ENCODE results near the gene CAMKMT. TPM values are rescaled to one million over a fixed set of nuclear protein-coding genes. Genes with fewer than 3 reads are reported as not detected.

The CAMKMT gene
- total RNA-seq, 5 donors from 2014 or later (not counting 1 experiment from before 2014, with no cell fraction given): 11.9 to 20.2 (median 16.5) TPM

DNA sequence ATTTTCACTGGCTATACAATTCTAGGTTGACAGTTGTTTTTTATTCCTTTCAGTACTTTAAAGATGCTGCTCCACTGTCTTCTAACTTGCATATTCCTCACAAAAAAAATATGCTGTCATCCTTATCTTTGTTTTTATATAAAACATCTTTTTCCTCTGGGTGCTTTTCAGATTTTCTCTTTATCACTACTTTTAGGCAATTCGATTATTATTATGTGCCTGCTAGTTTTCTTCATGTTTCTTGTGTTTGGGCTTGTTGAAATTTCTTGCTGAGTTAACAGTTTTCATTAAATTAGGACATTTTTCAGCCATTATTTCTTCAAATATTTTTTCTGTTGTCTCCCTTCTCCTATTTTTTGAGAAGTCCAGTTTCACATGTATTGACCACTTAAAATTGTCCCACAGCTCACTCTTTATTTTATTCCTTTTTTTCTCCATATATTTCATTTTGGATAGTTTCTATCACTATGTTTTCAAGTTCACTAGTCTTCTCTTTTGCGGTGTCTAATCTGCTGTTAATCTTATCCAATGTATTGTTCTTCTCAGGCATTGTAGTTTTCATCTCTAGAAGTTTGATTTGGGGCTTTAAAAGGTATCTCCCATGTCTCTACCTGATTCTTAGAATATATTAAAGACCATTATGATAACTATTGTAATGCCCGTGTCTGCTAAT, 374.7 kb downstream of the CAMKMT start:
- no peaks in the 10 kb centered on the region for H3K4me1 Mint-ChIP-seq
- H3K27me3 Mint-ChIP-seq: no peaks in the 10 kb centered on the region
- H3K27ac Mint-ChIP-seq: no peak overlapping the region
- DNase-seq (no peak), ATAC-seq (replicated peaks in 1 of 4) (no peak)
- WGBS (ENCODE audit: insufficient coverage): no CpG with 5 or more reads among the region's 3 CpGs
- peaks cover 30% of the 10 kb centered on the region for H3K36me3 Mint-ChIP-seq
- H3K27me3 ChIP-seq (replicated peaks in 1 of 2; ENCODE audit: control insufficient read depth in 2 of 2, extremely low read depth in 1 of 2, insufficient read depth in 2 of 2, low read length in 1 of 2): no peaks in the 10 kb centered on the region
- peaks cover 3% of the 10 kb centered on the region for H3K9me3 ChIP-seq
- no peak overlapping the region for H3K27ac ChIP-seq (ENCODE audit: low read length)
- H3K36me3 ChIP-seq (ENCODE audit: control insufficient read depth in 2 of 2, extremely low read depth in 1 of 2, insufficient read depth in 1 of 2, low read length in 1 of 2): no peaks in the 10 kb centered on the region
- no peak overlapping the region for H3K4me3 Mint-ChIP-seq
- H3K4me3 ChIP-seq (ENCODE audit: control insufficient read depth in 1 of 2, extremely low read depth in 1 of 2, low read length in 1 of 2): no peak overlapping the region
- POLR2A ChIA-PET: no interaction called here
- peaks cover 5 to 30% (median 16%) of the 10 kb centered on the region in 3 donors for H3K9me3 Mint-ChIP-seq
- CTCF ChIA-PET: no interaction called here
- no peaks in the 10 kb centered on the region for H3K4me1 ChIP-seq (ENCODE audit: control insufficient read depth in 1 of 2, extremely low read depth in 1 of 2, insufficient read depth in 2 of 2, low read length in 2 of 2)

DNA sequence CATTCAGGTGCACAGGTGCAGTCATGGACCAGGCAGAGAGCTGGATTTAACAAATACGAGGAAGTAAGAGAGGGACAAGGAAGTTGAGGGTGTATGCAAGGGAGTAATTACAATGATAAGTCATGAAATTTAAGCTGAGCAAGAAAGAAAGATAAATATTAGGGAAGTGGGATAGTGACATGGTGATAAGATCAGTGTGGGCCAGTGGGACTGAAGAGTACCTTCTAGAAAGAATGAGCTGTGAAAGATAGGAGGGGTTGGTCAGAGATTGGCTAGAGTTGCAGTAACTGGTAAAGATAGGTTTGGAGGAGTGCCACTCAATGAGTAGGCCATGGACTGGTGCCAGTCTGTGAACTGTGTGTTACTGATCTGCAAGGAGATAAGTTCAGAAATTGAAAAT, 378.9 kb downstream of the CAMKMT start:
- no peak overlapping the region for H3K4me3 Mint-ChIP-seq
- no peaks in the 10 kb centered on the region for H3K4me1 Mint-ChIP-seq
- WGBS (ENCODE audit: insufficient coverage): 56% methylated on average over 1 of the region's 1 CpG
- Histone ChIP-seq H3K4me1 (ENCODE audit: control insufficient read depth in 1 of 2, extremely low read depth in 1 of 2, insufficient read depth in 2 of 2, low read length in 2 of 2) (no peaks in the 10 kb centered on the region), H3K4me3 (ENCODE audit: control insufficient read depth in 1 of 2, extremely low read depth in 1 of 2, low read length in 1 of 2) (no peak overlapping the region), H3K9me3 (peaks cover 3% of the 10 kb centered on the region), H3K27ac (ENCODE audit: low read length) (no peak overlapping the region), H3K36me3 (ENCODE audit: control insufficient read depth in 2 of 2, extremely low read depth in 1 of 2, insufficient read depth in 1 of 2, low read length in 1 of 2) (no peaks in the 10 kb centered on the region), H3K27me3 (replicated peaks in 1 of 2; ENCODE audit: control insufficient read depth in 2 of 2, extremely low read depth in 1 of 2, insufficient read depth in 2 of 2, low read length in 1 of 2) (no peaks in the 10 kb centered on the region)
- H3K9me3 Mint-ChIP-seq: peaks cover 0 to 19% (median 10%) of the 10 kb centered on the region in 3 donors
- ATAC-seq (replicated peaks in 1 of 4) (no peak), DNase-seq (no peak)
- ChIA-PET CTCF (interaction anchor here in 1 of 2 donors (0.8 kb wide), 1 partner anchor 11 kb away, joined by 9 read pairs; no protein-coding TSS in a partner anchor), POLR2A (no interaction called here)
- no peaks in the 10 kb centered on the region for H3K27me3 Mint-ChIP-seq
- H3K36me3 Mint-ChIP-seq: peaks cover 33% of the 10 kb centered on the region
- no peak overlapping the region for H3K27ac Mint-ChIP-seq

DNA sequence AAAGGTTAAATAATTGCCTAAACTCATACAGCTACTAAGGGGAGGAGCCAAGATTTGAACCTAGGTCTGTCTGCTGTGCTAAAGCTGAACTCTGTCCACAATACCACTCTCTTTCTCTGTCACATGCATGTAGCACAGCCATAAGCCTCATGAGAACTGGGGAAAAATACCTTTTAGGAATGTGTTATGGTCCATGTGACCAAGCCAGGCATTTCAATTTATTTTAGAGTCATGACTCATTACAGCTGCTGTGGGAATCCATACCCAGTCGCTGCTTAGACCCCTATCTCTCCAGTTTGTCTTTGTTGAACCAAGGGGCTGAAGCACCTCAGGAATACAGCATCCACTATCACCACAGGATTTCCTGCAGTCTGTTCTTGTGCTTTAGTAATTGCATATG, 379.8 kb downstream of the CAMKMT start:
- no peaks in the 10 kb centered on the region for H3K27me3 ChIP-seq (replicated peaks in 1 of 2; ENCODE audit: control insufficient read depth in 2 of 2, extremely low read depth in 1 of 2, insufficient read depth in 2 of 2, low read length in 1 of 2)
- H3K9me3 ChIP-seq: peaks cover 1% of the 10 kb centered on the region
- Mint-ChIP-seq H3K4me1 (no peaks in the 10 kb centered on the region), H3K36me3 (peaks cover 33% of the 10 kb centered on the region), H3K4me3 (no peak overlapping the region), H3K27ac (no peak overlapping the region), H3K27me3 (no peaks in the 10 kb centered on the region), H3K9me3 (peaks cover 0 to 11% (median 5%) of the 10 kb centered on the region in 3 donors)
- H3K4me1 ChIP-seq (ENCODE audit: control insufficient read depth in 1 of 2, extremely low read depth in 1 of 2, insufficient read depth in 2 of 2, low read length in 2 of 2): no peaks in the 10 kb centered on the region
- H3K27ac ChIP-seq (ENCODE audit: low read length): no peak overlapping the region
- no peaks in the 10 kb centered on the region for H3K36me3 ChIP-seq (ENCODE audit: control insufficient read depth in 2 of 2, extremely low read depth in 1 of 2, insufficient read depth in 1 of 2, low read length in 1 of 2)
- ATAC-seq (replicated peaks in 1 of 4) (no peak), DNase-seq (no peak)
- H3K4me3 ChIP-seq (ENCODE audit: control insufficient read depth in 1 of 2, extremely low read depth in 1 of 2, low read length in 1 of 2): no peak overlapping the region
- POLR2A ChIA-PET: no interaction called here
- CTCF ChIA-PET: no interaction called here
- WGBS (ENCODE audit: insufficient coverage): no CpG with 5 or more reads among the region's 1 CpG

DNA sequence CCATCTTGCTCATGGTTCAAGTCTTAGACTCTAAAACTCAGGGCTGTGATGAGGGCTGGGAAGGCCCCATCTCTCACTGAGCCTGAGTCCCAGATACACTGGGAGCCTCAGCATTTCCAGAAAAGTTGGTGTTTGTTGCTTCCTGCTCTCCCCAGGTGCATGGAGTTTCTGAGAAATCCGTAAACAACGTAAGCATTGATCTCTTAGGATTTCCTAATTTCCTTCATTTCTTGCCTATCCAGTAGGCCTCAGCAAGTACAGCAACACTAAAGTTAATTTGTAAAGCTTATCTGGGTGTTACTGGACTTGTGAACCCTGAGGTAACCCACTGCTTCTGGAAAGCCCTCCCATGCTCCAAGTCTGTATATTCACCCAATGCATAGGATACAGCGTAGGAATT, 380.3 kb downstream of the CAMKMT start:
- WGBS (ENCODE audit: insufficient coverage): no CpG with 5 or more reads among the region's 3 CpGs
- no peak overlapping the region for H3K4me3 Mint-ChIP-seq
- CTCF ChIA-PET: no interaction called here
- H3K27me3 ChIP-seq (replicated peaks in 1 of 2; ENCODE audit: control insufficient read depth in 2 of 2, extremely low read depth in 1 of 2, insufficient read depth in 2 of 2, low read length in 1 of 2): no peaks in the 10 kb centered on the region
- DNase-seq (no peak), ATAC-seq (replicated peaks in 1 of 4) (no peak)
- H3K36me3 Mint-ChIP-seq: peaks cover 28% of the 10 kb centered on the region
- no peak overlapping the region for H3K4me3 ChIP-seq (ENCODE audit: control insufficient read depth in 1 of 2, extremely low read depth in 1 of 2, low read length in 1 of 2)
- no peaks in the 10 kb centered on the region for H3K4me1 Mint-ChIP-seq
- H3K9me3 ChIP-seq: no peaks in the 10 kb centered on the region
- H3K27ac Mint-ChIP-seq: no peak overlapping the region
- peaks cover 0 to 6% (median 0%) of the 10 kb centered on the region in 3 donors for H3K9me3 Mint-ChIP-seq
- H3K4me1 ChIP-seq (ENCODE audit: control insufficient read depth in 1 of 2, extremely low read depth in 1 of 2, insufficient read depth in 2 of 2, low read length in 2 of 2): no peaks in the 10 kb centered on the region
- POLR2A ChIA-PET: no interaction called here
- no peaks in the 10 kb centered on the region for H3K36me3 ChIP-seq (ENCODE audit: control insufficient read depth in 2 of 2, extremely low read depth in 1 of 2, insufficient read depth in 1 of 2, low read length in 1 of 2)
- H3K27ac ChIP-seq (ENCODE audit: low read length): no peak overlapping the region
- H3K27me3 Mint-ChIP-seq: no peaks in the 10 kb centered on the region

DNA sequence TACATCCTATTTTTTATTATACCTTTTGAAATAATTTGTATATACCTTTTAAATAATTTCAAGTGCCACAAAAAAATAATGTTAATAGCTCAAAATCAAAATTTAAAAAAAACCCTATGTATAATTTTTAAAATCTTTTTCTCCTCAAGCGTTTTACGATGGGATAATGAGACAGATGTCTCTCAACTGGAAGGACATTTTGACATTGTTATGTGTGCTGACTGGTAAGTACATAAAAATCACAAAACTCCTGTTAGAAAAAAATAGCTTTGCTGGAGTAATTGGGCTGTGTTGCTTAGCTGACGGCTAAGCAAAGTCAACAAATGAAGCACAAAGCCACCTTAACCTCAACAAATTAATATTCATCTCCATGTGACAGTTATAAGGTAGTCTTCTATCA, 381.7 kb downstream of the CAMKMT start:
- POLR2A ChIA-PET: no interaction called here
- WGBS (ENCODE audit: insufficient coverage): no CpG with 5 or more reads among the region's 3 CpGs

DNA sequence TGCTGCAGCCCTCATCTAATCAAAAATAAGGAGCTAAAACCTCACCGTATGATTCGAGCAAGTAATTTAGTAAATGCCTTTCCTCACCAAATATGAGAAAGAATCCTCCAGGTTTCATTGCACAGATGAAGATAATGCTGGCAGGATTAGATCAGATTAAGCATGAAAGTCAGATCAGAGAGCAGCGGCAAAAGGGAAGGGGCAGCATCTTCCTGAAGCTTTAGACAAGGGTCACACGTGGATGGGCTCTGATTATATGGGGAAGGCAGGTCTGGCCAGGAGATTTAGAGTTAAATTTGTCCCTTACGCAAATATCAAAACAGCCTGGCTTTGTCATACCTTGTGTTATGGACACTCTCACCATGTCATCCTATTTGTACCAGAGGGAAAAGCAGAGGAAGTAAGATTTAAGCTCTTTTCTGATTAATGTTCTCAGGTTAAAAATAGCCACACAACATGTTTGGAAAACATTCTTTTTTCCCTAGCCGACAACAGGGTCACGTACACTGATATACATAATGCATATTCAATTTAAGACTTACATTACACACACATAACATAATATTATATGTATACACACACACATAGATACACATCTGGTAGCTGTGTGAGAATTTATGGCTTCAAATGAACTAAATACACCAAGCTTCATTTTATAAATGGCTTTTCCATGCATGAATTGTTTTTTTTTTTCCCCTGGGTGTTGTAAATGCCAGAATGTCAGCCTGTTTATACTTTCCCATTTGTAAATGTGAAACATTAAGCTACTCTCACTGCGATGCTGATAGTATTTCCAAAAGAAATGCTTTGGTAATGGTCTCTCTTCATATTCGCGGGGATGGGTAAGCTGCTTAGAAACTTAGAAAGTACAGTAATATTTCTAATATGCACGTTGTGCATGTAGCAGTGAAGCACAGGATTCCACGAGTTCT, 383.5 kb downstream of the CAMKMT start:
- Mint-ChIP-seq H3K27ac (no peak overlapping the region), H3K9me3 (no peaks in the 10 kb centered on the region), H3K36me3 (peaks cover 50% of the 10 kb centered on the region), H3K27me3 (no peaks in the 10 kb centered on the region), H3K4me3 (no peak overlapping the region), H3K4me1 (no peaks in the 10 kb centered on the region)
- DNase-seq (no peak), ATAC-seq (replicated peaks in 1 of 4) (no peak)
- H3K9me3 ChIP-seq: no peaks in the 10 kb centered on the region
- no peak overlapping the region for H3K4me3 ChIP-seq (ENCODE audit: control insufficient read depth in 1 of 2, extremely low read depth in 1 of 2, low read length in 1 of 2)
- no peaks in the 10 kb centered on the region for H3K4me1 ChIP-seq (ENCODE audit: control insufficient read depth in 1 of 2, extremely low read depth in 1 of 2, insufficient read depth in 2 of 2, low read length in 2 of 2)
- POLR2A ChIA-PET: interaction anchor here in 1 of 2 donors (0.6 kb wide), 1 partner anchor 36 kb away, joined by 3 read pairs; no protein-coding TSS in a partner anchor
- 100% methylated on average over 1 of the region's 12 CpGs for WGBS (ENCODE audit: insufficient coverage)
- H3K36me3 ChIP-seq (ENCODE audit: control insufficient read depth in 2 of 2, extremely low read depth in 1 of 2, insufficient read depth in 1 of 2, low read length in 1 of 2): no peaks in the 10 kb centered on the region
- no peaks in the 10 kb centered on the region for H3K27me3 ChIP-seq (replicated peaks in 1 of 2; ENCODE audit: control insufficient read depth in 2 of 2, extremely low read depth in 1 of 2, insufficient read depth in 2 of 2, low read length in 1 of 2)
- no peak overlapping the region for H3K27ac ChIP-seq (ENCODE audit: low read length)
- CTCF ChIA-PET: interaction anchor here in 1 of 2 donors (0.6 kb wide), 1 partner anchor 933 kb away, joined by 4 read pairs; no protein-coding TSS in a partner anchor

More for the DNA sequence above, 381.7 kb downstream of the CAMKMT start:
- Histone ChIP-seq H3K27me3 (replicated peaks in 1 of 2; ENCODE audit: control insufficient read depth in 2 of 2, extremely low read depth in 1 of 2, insufficient read depth in 2 of 2, low read length in 1 of 2) (no peaks in the 10 kb centered on the region), H3K4me3 (ENCODE audit: control insufficient read depth in 1 of 2, extremely low read depth in 1 of 2, low read length in 1 of 2) (no peak overlapping the region), H3K4me1 (ENCODE audit: control insufficient read depth in 1 of 2, extremely low read depth in 1 of 2, insufficient read depth in 2 of 2, low read length in 2 of 2) (no peaks in the 10 kb centered on the region), H3K27ac (ENCODE audit: low read length) (no peak overlapping the region), H3K9me3 (no peaks in the 10 kb centered on the region), H3K36me3 (ENCODE audit: control insufficient read depth in 2 of 2, extremely low read depth in 1 of 2, insufficient read depth in 1 of 2, low read length in 1 of 2) (no peaks in the 10 kb centered on the region)
- CTCF ChIA-PET: interaction anchor here in 1 of 2 donors (0.5 kb wide), 1 partner anchor 26 kb away, joined by 4 read pairs; no protein-coding TSS in a partner anchor
- Mint-ChIP-seq H3K4me3 (no peak overlapping the region), H3K9me3 (no peaks in the 10 kb centered on the region), H3K4me1 (no peaks in the 10 kb centered on the region), H3K27ac (no peak overlapping the region), H3K36me3 (peaks cover 35% of the 10 kb centered on the region), H3K27me3 (no peaks in the 10 kb centered on the region)
- ATAC-seq (replicated peaks in 1 of 4) (no peak), DNase-seq (no peak)

Measured in T-cell (primary cell).